DOHH2 (cell line): ENCODE results near the gene DDX19B.

Experiments
- H3F3A ChIP-seq: fragments of 200-600 bp; sonication (generic), shearing (Covaris generic); 2 replicates; pipeline ENCODE4 v1.6.0; 2016; ENCODE audit warnings: antibody characterized with exemption, mild to moderate bottlenecking; ENCODE audit not compliant: control insufficient read depth, insufficient read depth
- H3K27ac ChIP-seq: fragments of 200-600 bp; sonication (generic); 2 replicates; pipeline ENCODE4 v1.5.1; 2014; ENCODE audit warnings: low read depth, mild to moderate bottlenecking, low read length, moderate library complexity
- H3K27me3 ChIP-seq: fragments of 200-600 bp; sonication (generic); 2 replicates; pipeline ENCODE4 v1.6.1; 2014; ENCODE audit warnings: mild to moderate bottlenecking, low read length, mixed read lengths; ENCODE audit not compliant: control insufficient read depth
- H3K36me3 ChIP-seq: fragments of 200-600 bp; sonication (generic); 2 replicates; pipeline ENCODE4 v1.6.1; 2014; ENCODE audit warnings: mild to moderate bottlenecking, low read length, moderate library complexity, mixed read lengths; ENCODE audit not compliant: control insufficient read depth
- H3K4me1 ChIP-seq: fragments of 200-600 bp; sonication (generic); 2 replicates; pipeline ENCODE4 v1.6.1; 2014; ENCODE audit warnings: mild to moderate bottlenecking, low read length, mixed read lengths; ENCODE audit not compliant: control insufficient read depth
- H3K4me2 ChIP-seq: fragments of 200-600 bp; sonication (generic); 2 replicates; pipeline ENCODE4 v1.6.0; 2014; ENCODE audit warnings: mild to moderate bottlenecking, low read length, moderate library complexity
- H3K4me3 ChIP-seq: fragments of 200-600 bp; sonication (generic); 2 replicates; pipeline ENCODE4 v1.5.1; 2014; ENCODE audit warnings: mild to moderate bottlenecking, low read length, mixed read lengths
- H3K79me2 ChIP-seq: fragments of 200-600 bp; sonication (generic); 2 replicates; pipeline ENCODE4 v1.6.1; 2014; ENCODE audit warnings: mild to moderate bottlenecking, low read length, mixed read lengths; ENCODE audit not compliant: control insufficient read depth
- H3K9me2 ChIP-seq: fragments of 200-600 bp; sonication (generic); replicated peaks from 2 replicates; pipeline ENCODE4 v1.6.1; 2014; ENCODE audit warnings: mild to moderate bottlenecking, low read length, mixed read lengths; ENCODE audit not compliant: control insufficient read depth
- H3K9me3 ChIP-seq: fragments of 200-600 bp; sonication (generic); 2 replicates; pipeline ENCODE4 v1.6.1; 2014; ENCODE audit warnings: antibody characterized with exemption, low read length, mixed read lengths; ENCODE audit not compliant: control insufficient read depth, insufficient read depth
- H4K20me1 ChIP-seq: fragments of 200-600 bp; sonication (generic); 2 replicates; pipeline ENCODE4 v1.6.0; 2014; ENCODE audit warnings: low read depth, mild to moderate bottlenecking, antibody characterized with exemption, low read length, moderate library complexity; ENCODE audit not compliant: control insufficient read depth, insufficient read depth
- EZH2phosphoT487 ChIP-seq: fragments of 200-600 bp; sonication (generic); IDR thresholded peaks from 2 replicates; pipeline ENCODE4 v1.6.1; 2017; ENCODE audit warnings: borderline replicate concordance, mild to moderate bottlenecking, antibody characterized with exemption, low read length, moderate library complexity, mixed read lengths
- TF ChIP-seq, protein P1 (sequence below): fragments of 200-600 bp; sonication (generic); IDR thresholded peaks from one replicate; pipeline ENCODE4 v1.5.1; 2014; ENCODE audit warnings: antibody characterized with exemption, mild to moderate bottlenecking, low read depth, low read length; ENCODE audit not compliant: poor library complexity, severe bottlenecking

DDX19B gene

DNA sequence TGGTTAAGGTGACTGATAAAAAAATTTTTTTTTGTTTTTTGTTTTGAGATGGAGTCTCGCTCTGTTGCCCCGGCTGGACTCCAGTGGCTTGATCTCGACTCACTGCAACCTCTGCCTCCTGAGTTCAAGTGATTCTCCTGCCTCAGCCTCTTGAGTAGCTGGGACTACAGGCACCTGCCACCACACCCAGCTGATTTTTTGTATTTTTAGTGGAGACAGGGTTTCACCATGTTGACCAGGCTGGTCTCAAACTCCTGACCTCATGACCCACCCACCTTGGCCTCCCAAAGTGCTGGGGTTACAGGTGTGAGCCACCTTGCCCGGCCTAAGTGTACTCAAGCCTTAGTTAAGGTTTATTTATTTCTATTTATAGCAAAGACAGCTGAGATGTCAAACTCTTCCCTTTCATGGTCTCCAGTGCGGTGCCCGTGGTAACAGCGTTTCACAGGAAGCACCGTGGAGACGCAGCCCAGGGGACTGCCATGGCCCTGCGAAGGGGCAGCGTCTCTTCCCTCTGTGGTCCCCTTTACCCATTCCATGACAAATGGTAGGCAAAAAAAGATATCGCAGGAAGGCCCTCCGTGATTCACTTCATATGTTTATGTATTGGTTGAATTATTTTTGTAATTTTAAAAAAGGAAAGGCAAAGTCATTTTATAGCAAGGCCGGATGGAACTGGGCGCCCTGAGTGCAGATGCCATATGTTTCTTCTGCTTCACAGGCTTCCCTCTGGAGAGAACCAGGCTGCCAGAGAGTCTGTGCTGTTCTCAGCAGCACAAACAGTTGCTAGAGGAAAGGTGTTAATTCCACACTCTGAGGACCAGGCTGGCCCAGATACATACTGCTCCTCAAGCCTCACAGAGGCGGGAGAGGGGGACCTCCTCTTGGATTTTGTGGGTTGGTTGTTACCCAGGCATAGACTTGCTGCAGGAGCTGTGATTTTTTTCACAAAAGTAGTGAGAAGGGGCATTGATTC lies 76.9 kb downstream of the DDX19B start:
- Histone ChIP-seq H3K36me3 (peaks cover 85% of the 10 kb centered on the region), H4K20me1 (peaks cover 3% of the 10 kb centered on the region; the same call in 1 of the 2 replicates), H3K4me3 (no peak overlapping the region)

GRCh38 chr16:70377782-70378181 lies 78.8 kb downstream of the DDX19B start:
- Histone ChIP-seq H3K4me1 (peaks cover 18% of the 10 kb centered on the region), H3K79me2 (peaks cover 34% of the 10 kb centered on the region), H4K20me1 (peaks cover 3% of the 10 kb centered on the region; the same call in 1 of the 2 replicates), H3K9me3 (no peaks in the 10 kb centered on the region), H3K4me3 (no peak overlapping the region), H3K27me3 (no peaks in the 10 kb centered on the region), H3F3A (peaks cover 32% of the 10 kb centered on the region), H3K4me2 (no peak overlapping the region), H3K9me2 (no peaks in the 10 kb centered on the region), H3K27ac (no peak overlapping the region), H3K36me3 (peaks cover 75% of the 10 kb centered on the region)
- no peak for TF ChIP-seq EZH2phosphoT487
- TF ChIP-seq, protein P1, sequence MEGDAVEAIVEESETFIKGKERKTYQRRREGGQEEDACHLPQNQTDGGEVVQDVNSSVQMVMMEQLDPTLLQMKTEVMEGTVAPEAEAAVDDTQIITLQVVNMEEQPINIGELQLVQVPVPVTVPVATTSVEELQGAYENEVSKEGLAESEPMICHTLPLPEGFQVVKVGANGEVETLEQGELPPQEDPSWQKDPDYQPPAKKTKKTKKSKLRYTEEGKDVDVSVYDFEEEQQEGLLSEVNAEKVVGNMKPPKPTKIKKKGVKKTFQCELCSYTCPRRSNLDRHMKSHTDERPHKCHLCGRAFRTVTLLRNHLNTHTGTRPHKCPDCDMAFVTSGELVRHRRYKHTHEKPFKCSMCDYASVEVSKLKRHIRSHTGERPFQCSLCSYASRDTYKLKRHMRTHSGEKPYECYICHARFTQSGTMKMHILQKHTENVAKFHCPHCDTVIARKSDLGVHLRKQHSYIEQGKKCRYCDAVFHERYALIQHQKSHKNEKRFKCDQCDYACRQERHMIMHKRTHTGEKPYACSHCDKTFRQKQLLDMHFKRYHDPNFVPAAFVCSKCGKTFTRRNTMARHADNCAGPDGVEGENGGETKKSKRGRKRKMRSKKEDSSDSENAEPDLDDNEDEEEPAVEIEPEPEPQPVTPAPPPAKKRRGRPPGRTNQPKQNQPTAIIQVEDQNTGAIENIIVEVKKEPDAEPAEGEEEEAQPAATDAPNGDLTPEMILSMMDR = no peak

More for the DNA sequence above, 76.9 kb downstream of the DDX19B start:
- H3K27me3 ChIP-seq = no peaks in the 10 kb centered on the region
- H3K79me2 ChIP-seq = peaks cover 31% of the 10 kb centered on the region
- peaks cover 10% of the 10 kb centered on the region for H3K4me1 ChIP-seq
- H3F3A ChIP-seq = peaks cover 27% of the 10 kb centered on the region
- no peak overlapping the region for H3K27ac ChIP-seq
- H3K9me2 ChIP-seq = no peaks in the 10 kb centered on the region
- no peaks in the 10 kb centered on the region for H3K9me3 ChIP-seq
- no peak overlapping the region for H3K4me2 ChIP-seq
- TF ChIP-seq, protein P1 = no peak
- TF ChIP-seq EZH2phosphoT487 = no peak

GRCh38 chr16:70378869-70379493 lies 80.0 kb downstream of the DDX19B start:
- H3K79me2 ChIP-seq = peaks cover 34% of the 10 kb centered on the region
- 0 out of 2 replicates have a peak overlapping the region, but pooled peaks have one; percentile 100 for H3K4me3 ChIP-seq
- no peaks in the 10 kb centered on the region for H3K27me3 ChIP-seq
- TF ChIP-seq, protein P1 = no peak
- TF ChIP-seq EZH2phosphoT487 = no peak
- H3K9me2 ChIP-seq = no peaks in the 10 kb centered on the region
- H4K20me1 ChIP-seq = peaks cover 3% of the 10 kb centered on the region; the same call in 1 of the 2 replicates
- peaks cover 68% of the 10 kb centered on the region for H3K36me3 ChIP-seq
- peak overlapping the region; percentile 93 for H3K4me2 ChIP-seq
- H3K9me3 ChIP-seq = no peaks in the 10 kb centered on the region
- peaks cover 18% of the 10 kb centered on the region for H3K4me1 ChIP-seq
- no peak overlapping the region for H3K27ac ChIP-seq
- H3F3A ChIP-seq = peaks cover 32% of the 10 kb centered on the region
